Gastrocnemius medialis (tissue), 4 donors: ENCODE data around the gene TOMM7.

Experiments used
- POLR2A ChIP-seq, 2 donors: fragments of 450-650 bp; IDR thresholded peaks; one replicate each; pipeline ENCODE4 v1.6.1; 2017; ENCODE audit warnings: antibody characterized with exemption in 2 of 2, mild to moderate bottlenecking in 2 of 2, moderate library complexity in 2 of 2
- TF ChIP-seq, protein P1 (sequence below), 5 experiments: fragments of 450-650 bp in 3 of 5; fragments of 200-600 bp in 2 of 5; sonication (generic) in 2 of 5; IDR thresholded peaks in 4 of 5; conservative IDR thresholded peaks in 1 of 5; 1 replicate in 4 of 5; 2 replicates in 1 of 5; pipeline ENCODE4 v1.5.1; 2016 to 2019; ENCODE audit warnings: antibody characterized with exemption in 5 of 5, mild to moderate bottlenecking in 3 of 5, moderate library complexity in 3 of 5

DNA sequence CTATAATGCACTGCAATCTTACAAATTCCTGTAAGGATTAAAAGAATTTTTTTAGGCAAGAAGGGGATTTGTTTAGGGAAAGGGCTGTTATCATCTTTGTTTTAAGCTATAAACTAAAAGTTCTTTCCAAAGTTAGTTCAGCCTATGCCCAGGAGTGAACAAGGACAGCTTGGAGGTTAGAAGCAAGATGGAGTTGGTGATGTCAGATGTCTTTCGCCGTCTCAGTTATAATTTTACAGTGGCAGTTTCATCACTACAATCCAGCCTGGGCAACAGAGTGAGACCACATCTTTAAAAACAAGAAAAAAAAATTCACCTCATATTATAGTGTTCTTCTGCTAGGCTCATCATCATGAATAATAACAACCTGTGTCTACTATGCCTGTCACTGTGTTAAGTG, 2.1 kb upstream of the TOMM7 start:
- TF ChIP-seq POLR2A (IDR thresholded peaks at IDR 0.05): no peak
- TF ChIP-seq, protein P1, sequence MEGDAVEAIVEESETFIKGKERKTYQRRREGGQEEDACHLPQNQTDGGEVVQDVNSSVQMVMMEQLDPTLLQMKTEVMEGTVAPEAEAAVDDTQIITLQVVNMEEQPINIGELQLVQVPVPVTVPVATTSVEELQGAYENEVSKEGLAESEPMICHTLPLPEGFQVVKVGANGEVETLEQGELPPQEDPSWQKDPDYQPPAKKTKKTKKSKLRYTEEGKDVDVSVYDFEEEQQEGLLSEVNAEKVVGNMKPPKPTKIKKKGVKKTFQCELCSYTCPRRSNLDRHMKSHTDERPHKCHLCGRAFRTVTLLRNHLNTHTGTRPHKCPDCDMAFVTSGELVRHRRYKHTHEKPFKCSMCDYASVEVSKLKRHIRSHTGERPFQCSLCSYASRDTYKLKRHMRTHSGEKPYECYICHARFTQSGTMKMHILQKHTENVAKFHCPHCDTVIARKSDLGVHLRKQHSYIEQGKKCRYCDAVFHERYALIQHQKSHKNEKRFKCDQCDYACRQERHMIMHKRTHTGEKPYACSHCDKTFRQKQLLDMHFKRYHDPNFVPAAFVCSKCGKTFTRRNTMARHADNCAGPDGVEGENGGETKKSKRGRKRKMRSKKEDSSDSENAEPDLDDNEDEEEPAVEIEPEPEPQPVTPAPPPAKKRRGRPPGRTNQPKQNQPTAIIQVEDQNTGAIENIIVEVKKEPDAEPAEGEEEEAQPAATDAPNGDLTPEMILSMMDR (IDR thresholded peaks at IDR 0.05 in 4 of 5, conservative IDR thresholded peaks at IDR 0.05 in 1 of 5): no peak
